ENCODE data around the gene LNX2. TPM values are rescaled to one million over a fixed set of nuclear protein-coding genes. Genes with fewer than 3 reads are reported as not detected.

Gene LNX2
- 8.3 and 11.3 TPM in 2 replicates for total RNA-seq

GRCh38 chr13:27620377-27621115 is at the start of gene LNX2:
Gene LNX2, minus strand, starts transcription at chr13:27620529. Its CDS starts 38,826 bp downstream, at chr13:27581703.
- DNase-seq (ENCODE audit: low read depth in 2 of 2), result peak; percentile 97

- DNase-seq (ENCODE audit: low read depth in 2 of 2), result no peak
Measured at GRCh38 chr13:27667946-27668345, 47.6 kb upstream of the LNX2 start.

GRCh38 chr13:27666951-27667350 is 46.6 kb upstream of the LNX2 start:
- DNase-seq (ENCODE audit: low read depth in 2 of 2), result no peak

GRCh38 chr13:27665761-27666160 is 45.4 kb upstream of the LNX2 start:
- no peak for DNase-seq (ENCODE audit: low read depth in 2 of 2)

- DNase-seq (ENCODE audit: low read depth in 2 of 2), result peak in 1 of 2 donors; percentile 7
Measured at GRCh38 chr13:27665333-27665732, 45.0 kb upstream of the LNX2 start.

- DNase-seq (ENCODE audit: low read depth in 2 of 2), result no peak
Measured at GRCh38 chr13:27663947-27664346, 43.6 kb upstream of the LNX2 start.

GRCh38 chr13:27662738-27663470 is 42.6 kb upstream of the LNX2 start:
- no peak for DNase-seq (ENCODE audit: low read depth in 2 of 2)

GRCh38 chr13:27661017-27661416 is 40.7 kb upstream of the LNX2 start:
- no peak for DNase-seq (ENCODE audit: low read depth in 2 of 2)

GRCh38 chr13:27660511-27660910 is 40.2 kb upstream of the LNX2 start:
- DNase-seq (ENCODE audit: low read depth in 2 of 2), result no peak

GRCh38 chr13:27659145-27659865 is 39.0 kb upstream of the LNX2 start:
- DNase-seq (ENCODE audit: low read depth in 2 of 2), result no peak

GRCh38 chr13:27658546-27658945 is 38.2 kb upstream of the LNX2 start:
- peak in 1 of 2 donors; percentile 56 for DNase-seq (ENCODE audit: low read depth in 2 of 2)

- no peak for DNase-seq (ENCODE audit: low read depth in 2 of 2)
Measured at GRCh38 chr13:27657724-27658123, 37.4 kb upstream of the LNX2 start.

- no peak for DNase-seq (ENCODE audit: low read depth in 2 of 2)
Measured at GRCh38 chr13:27654816-27655215, 34.5 kb upstream of the LNX2 start.

GRCh38 chr13:27654059-27654458 is 33.7 kb upstream of the LNX2 start:
- DNase-seq (ENCODE audit: low read depth in 2 of 2), result no peak

- no peak for DNase-seq (ENCODE audit: low read depth in 2 of 2)
Measured at GRCh38 chr13:27650312-27650711, 30.0 kb upstream of the LNX2 start.

- DNase-seq (ENCODE audit: low read depth in 2 of 2), result peak in 1 of 2 donors; percentile 46
Measured at GRCh38 chr13:27644302-27644701, 24.0 kb upstream of the LNX2 start.

GRCh38 chr13:27643334-27644132 is 23.2 kb upstream of the LNX2 start:
- no peak for DNase-seq (ENCODE audit: low read depth in 2 of 2)

- DNase-seq (ENCODE audit: low read depth in 2 of 2), result peak in 1 of 2 donors; percentile 12
Measured at GRCh38 chr13:27641711-27642502, 21.6 kb upstream of the LNX2 start.

- peak; percentile 35 to 61 for DNase-seq (ENCODE audit: low read depth in 2 of 2)
Measured at GRCh38 chr13:27639186-27639585, 18.9 kb upstream of the LNX2 start.

- peak; percentile 25 to 34 for DNase-seq (ENCODE audit: low read depth in 2 of 2)
Measured at GRCh38 chr13:27638521-27638920, 18.2 kb upstream of the LNX2 start.

- no peak for DNase-seq (ENCODE audit: low read depth in 2 of 2)
Measured at GRCh38 chr13:27638001-27638400, 17.7 kb upstream of the LNX2 start.

All from lung microvascular endothelial cell (primary cell).